ENCODE measurements around the gene OTOS.

OTOS gene

GRCh38 chr2:240136013-240136670, 4.3 kb downstream of the OTOS start, which contains the start of gene COPS9:
Gene COPS9 (minus strand): TSS chr2:240136305. CDS start chr2:240136284, 21 bp downstream.
- DNase-seq (ENCODE audit: low spot score): peak; percentile 85

- DNase-seq (ENCODE audit: low spot score): no peak
These were observed 4.8 kb downstream of the OTOS start for GRCh38 chr2:240135706-240136012.

GRCh38 chr2:240134956-240135520, 5.4 kb downstream of the OTOS start:
- no peak for DNase-seq (ENCODE audit: low spot score)

GRCh38 chr2:240134466-240134865, 6.0 kb downstream of the OTOS start:
- DNase-seq (ENCODE audit: low spot score): no peak

- DNase-seq (ENCODE audit: low spot score): no peak
These were observed 7.1 kb downstream of the OTOS start for GRCh38 chr2:240133401-240133800.

GRCh38 chr2:240132651-240132980, 7.8 kb downstream of the OTOS start:
- DNase-seq (ENCODE audit: low spot score): peak; percentile 55

- no peak for DNase-seq (ENCODE audit: low spot score)
These were observed 8.4 kb downstream of the OTOS start for GRCh38 chr2:240131941-240132650.

GRCh38 chr2:240131296-240131695, 9.2 kb downstream of the OTOS start:
- no peak for DNase-seq (ENCODE audit: low spot score)

- no peak for DNase-seq (ENCODE audit: low spot score)
These were observed 9.9 kb downstream of the OTOS start for GRCh38 chr2:240130393-240131195.

GRCh38 chr2:240129731-240130392, 10.6 kb downstream of the OTOS start:
- DNase-seq (ENCODE audit: low spot score): no peak

- no peak for DNase-seq (ENCODE audit: low spot score)
These were observed 11.1 kb downstream of the OTOS start for GRCh38 chr2:240129311-240129710.

- DNase-seq (ENCODE audit: low spot score): no peak
These were observed 11.8 kb downstream of the OTOS start for GRCh38 chr2:240128608-240129145.

- no peak for DNase-seq (ENCODE audit: low spot score)
These were observed 12.4 kb downstream of the OTOS start for GRCh38 chr2:240127911-240128607.

- no peak for DNase-seq (ENCODE audit: low spot score)
These were observed 13.2 kb downstream of the OTOS start for GRCh38 chr2:240127191-240127750.

GRCh38 chr2:240126731-240127130, 13.7 kb downstream of the OTOS start:
- DNase-seq (ENCODE audit: low spot score): no peak

GRCh38 chr2:240125742-240126141, 14.7 kb downstream of the OTOS start:
- DNase-seq (ENCODE audit: low spot score): no peak

GRCh38 chr2:240124651-240125030, 15.8 kb downstream of the OTOS start:
- no peak for DNase-seq (ENCODE audit: low spot score)

- DNase-seq (ENCODE audit: low spot score): no peak
These were observed 16.4 kb downstream of the OTOS start for GRCh38 chr2:240123821-240124650.

GRCh38 chr2:240121675-240122074, 18.8 kb downstream of the OTOS start:
- no peak for DNase-seq (ENCODE audit: low spot score)

- no peak for DNase-seq (ENCODE audit: low spot score)
These were observed 19.3 kb downstream of the OTOS start for GRCh38 chr2:240121190-240121589.
